Testis (tissue), 3 donors: ENCODE measurements around the gene CACNA2D3. TPM values are rescaled to one million over a fixed set of nuclear protein-coding genes. Genes with fewer than 3 reads are reported as not detected.

Source experiments
- DNase-seq: peaks from one replicate; pipeline ENCODE4 v3.0.0-alpha.2; 2019
- H3K27ac ChIP-seq, 2 donors: fragments of 200-600 bp; sonication (generic); one replicate each; pipeline ENCODE4 v1.5.1; 2019
- H3K27me3 ChIP-seq: fragments of 200-600 bp; sonication (generic); one replicate; pipeline ENCODE4 v1.5.1; 2019
- H3K36me3 ChIP-seq: fragments of 200-600 bp; sonication (generic); one replicate; pipeline ENCODE4 v1.5.1; 2017; ENCODE audit warnings: low read depth; ENCODE audit errors: missing control alignments
- H3K4me1 ChIP-seq: fragments of 200-600 bp; sonication (generic); one replicate; pipeline ENCODE4 v1.5.1; 2019
- H3K4me3 ChIP-seq, 2 donors: fragments of 200-600 bp; sonication (generic); one replicate each; pipeline ENCODE4 v1.5.1; 2017 to 2019
- H3K9me3 ChIP-seq: fragments of 200-600 bp; sonication (generic); one replicate; pipeline ENCODE4 v1.5.1; 2017
- CTCF ChIP-seq, 3 experiments: fragments of 450-650 bp in 2 of 3; fragments of 200-600 bp in 1 of 3; sonication (generic) in 1 of 3; IDR thresholded peaks; one replicate each; pipeline ENCODE4 v1.5.1; 2016 to 2019; ENCODE audit warnings: antibody characterized with exemption in 3 of 3, mild to moderate bottlenecking in 2 of 3, moderate library complexity in 1 of 3
- POLR2A ChIP-seq: fragments of 450-650 bp; IDR thresholded peaks from one replicate; pipeline ENCODE4 v1.6.1; 2017; ENCODE audit warnings: antibody characterized with exemption, mild to moderate bottlenecking, moderate library complexity
- WGBS, 2 donors: methylation state at CpG; one replicate each; pipeline ENCODE4 v1.1.5; 2018; 5-methylcytosine and 5-hydroxymethylcytosine counted together
- intact Hi-C: fragments of 100-400 bp; cut with DNase I; formaldehyde crosslinking; loops from one replicate; pipeline ENCODE4 v1.15.1; 2023; ENCODE audit warnings: low total_unique reads
- polyA plus RNA-seq: library from polyadenylated mRNA; stranded (reverse); fragments of 350-450 nt; fragmentation: Illumina TruSeq; extraction: RNeasy Lipid Tissue Mini Kit (QIAGEN cat#74804); gene quantifications from one replicate; pipeline ENCODE4 v1.2.3, GENCODE V29; 2014; ENCODE audit warnings: low read depth, low replicate concordance; ENCODE audit not compliant: insufficient read depth
- total RNA-seq, 2 donors: library from RNA; depleted of rRNA; stranded (reverse); fragments of >200 nt; gene quantifications; one replicate each; pipeline ENCODE4 v1.2.3, GENCODE V29; 2016

CACNA2D3 gene
- total and polyA plus RNA-seq, 3 donors from 2014 or later = 10.1 to 16.5 (median 11.2) TPM

GRCh38 chr3:54856271-54856670 is 733.9 kb downstream of the CACNA2D3 start:
- 79 to 100% methylated on average over 1 of the region's 1 CpG for WGBS, 2 donors
- intact Hi-C loops = no loop called here
- no peak for TF ChIP-seq CTCF (IDR thresholded peaks at IDR 0.05)
- TF ChIP-seq POLR2A = no peak
- Histone ChIP-seq H3K4me3 (no peak overlapping the region), H3K27ac (no peak overlapping the region), H3K27me3 (no peaks in the 10 kb centered on the region), H3K36me3 (no peaks in the 10 kb centered on the region), H3K4me1 (no peaks in the 10 kb centered on the region), H3K9me3 (no peaks in the 10 kb centered on the region)
- DNase-seq = no peak

GRCh38 chr3:54857343-54857742 is 735.0 kb downstream of the CACNA2D3 start:
- 78 to 83% methylated on average over 3 of the region's 3 CpGs for WGBS, 2 donors
- no peak overlapping the region for H3K4me3 ChIP-seq
- intact Hi-C loops = no loop called here
- no peaks in the 10 kb centered on the region for H3K36me3 ChIP-seq
- H3K27ac ChIP-seq = no peak overlapping the region
- DNase-seq = no peak
- no peaks in the 10 kb centered on the region for H3K9me3 ChIP-seq
- H3K4me1 ChIP-seq = no peaks in the 10 kb centered on the region
- TF ChIP-seq POLR2A (no peak), CTCF (IDR thresholded peaks at IDR 0.05) (no peak)
- no peaks in the 10 kb centered on the region for H3K27me3 ChIP-seq

- WGBS, 2 donors = 45 to 51% methylated on average over 4 of the region's 4 CpGs
Observed at GRCh38 chr3:54858093-54858785, 735.9 kb downstream of the CACNA2D3 start.

GRCh38 chr3:54859184-54859583 is 736.8 kb downstream of the CACNA2D3 start:
- WGBS, 2 donors = 77 to 80% methylated on average over 3 of the region's 3 CpGs
- DNase-seq = no peak

More at GRCh38 chr3:54858093-54858785, 735.9 kb downstream of the CACNA2D3 start:
- Histone ChIP-seq H3K4me3 (no peak overlapping the region), H3K4me1 (no peaks in the 10 kb centered on the region), H3K27ac (no peak overlapping the region), H3K36me3 (no peaks in the 10 kb centered on the region), H3K27me3 (no peaks in the 10 kb centered on the region), H3K9me3 (no peaks in the 10 kb centered on the region)
- DNase-seq = no peak
- TF ChIP-seq POLR2A = no peak
- no peak for TF ChIP-seq CTCF (IDR thresholded peaks at IDR 0.05)
- intact Hi-C loops = no loop called here

GRCh38 chr3:54861248-54862067 is 739.1 kb downstream of the CACNA2D3 start:
- Histone ChIP-seq H3K36me3 (no peaks in the 10 kb centered on the region), H3K9me3 (no peaks in the 10 kb centered on the region), H3K27me3 (no peaks in the 10 kb centered on the region), H3K4me1 (peaks cover 4% of the 10 kb centered on the region), H3K27ac (no peak overlapping the region), H3K4me3 (no peak overlapping the region)
- TF ChIP-seq CTCF (IDR thresholded peaks at IDR 0.05) (no peak), POLR2A (no peak)
- WGBS, 2 donors = 66 to 68% methylated on average over 8 to 9 of the region's 9 CpGs
- intact Hi-C loops = no loop called here
- DNase-seq = no peak

More at GRCh38 chr3:54859184-54859583, 736.8 kb downstream of the CACNA2D3 start:
- Histone ChIP-seq H3K36me3 (no peaks in the 10 kb centered on the region), H3K27ac (no peak overlapping the region), H3K9me3 (no peaks in the 10 kb centered on the region), H3K4me3 (no peak overlapping the region), H3K4me1 (no peaks in the 10 kb centered on the region), H3K27me3 (no peaks in the 10 kb centered on the region)
- intact Hi-C loops = no loop called here
- no peak for TF ChIP-seq POLR2A
